BE2C (cell line): ENCODE data around the gene AKAP11.

Source experiments
- DNase-seq: peaks from one replicate; pipeline ENCODE4 v3.0.0-alpha.2; 2020
- H3K27me3 ChIP-seq: fragments of 250-450 bp; sonication (Bioruptor Pico); 2 replicates; pipeline ENCODE4 v1.5.1; 2020; ENCODE audit warnings: mild to moderate bottlenecking
- H3K36me3 ChIP-seq: fragments of 250-450 bp; sonication (Bioruptor Pico); 2 replicates; pipeline ENCODE4 v1.5.1; 2020; ENCODE audit warnings: mild to moderate bottlenecking
- H3K4me1 ChIP-seq: fragments of 250-450 bp; sonication (Bioruptor Pico); 2 replicates; pipeline ENCODE4 v1.5.1; 2020
- H3K4me3 ChIP-seq: 2 replicates; pipeline ENCODE4 v1.5.1; 2011; ENCODE audit warnings: low read depth, low read length
- H3K9me3 ChIP-seq: fragments of 250-450 bp; sonication (Bioruptor Pico); 2 replicates; pipeline ENCODE4 v1.5.1; 2020
- CTCF ChIP-seq: IDR thresholded peaks from 2 replicates; pipeline ENCODE4 v1.5.1; 2012; ENCODE audit warnings: mild to moderate bottlenecking, low read depth, low read length

AKAP11 gene

GRCh38 chr13:42276683-42277082 is 4.7 kb downstream of the AKAP11 start:
- Histone ChIP-seq H3K27me3 (no peaks in the 10 kb centered on the region), H3K4me3 (no peak overlapping the region), H3K4me1 (no peaks in the 10 kb centered on the region), H3K36me3 (no peaks in the 10 kb centered on the region), H3K9me3 (no peaks in the 10 kb centered on the region)
- DNase-seq, result no peak
- TF ChIP-seq CTCF, result no peak

- Histone ChIP-seq H3K36me3 (no peaks in the 10 kb centered on the region), H3K9me3 (no peaks in the 10 kb centered on the region), H3K4me3 (no peak overlapping the region), H3K4me1 (no peaks in the 10 kb centered on the region; the same call in 1 of the 2 replicates), H3K27me3 (no peaks in the 10 kb centered on the region)
- DNase-seq, result no peak
- no peak for TF ChIP-seq CTCF
Measured at GRCh38 chr13:42277618-42278276, 5.8 kb downstream of the AKAP11 start.

DNA sequence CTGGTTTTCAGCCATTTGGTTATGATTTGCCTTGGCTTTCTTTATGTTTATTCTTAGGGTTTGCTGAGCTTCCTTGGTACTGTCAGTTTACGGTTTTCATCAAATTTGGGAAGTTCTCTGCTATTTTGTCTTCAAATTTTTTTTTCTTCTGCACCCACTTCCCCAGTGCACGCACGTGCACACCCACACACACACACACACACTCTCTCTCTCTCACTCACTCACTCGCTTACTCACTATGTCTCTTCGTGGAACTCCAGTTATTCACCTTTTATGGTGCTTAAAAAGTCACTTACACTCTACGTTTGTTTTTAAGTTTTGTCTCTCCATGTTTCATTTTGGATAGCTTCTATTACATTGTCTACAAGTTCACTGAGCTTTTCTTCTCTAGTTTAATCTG is 7.1 kb downstream of the AKAP11 start:
- H3K9me3 ChIP-seq, result no peaks in the 10 kb centered on the region
- peaks cover 8% of the 10 kb centered on the region for H3K4me1 ChIP-seq
- no peak overlapping the region for H3K4me3 ChIP-seq
- no peak for DNase-seq
- H3K36me3 ChIP-seq, result no peaks in the 10 kb centered on the region
- H3K27me3 ChIP-seq, result no peaks in the 10 kb centered on the region
- TF ChIP-seq CTCF, result no peak

- Histone ChIP-seq H3K9me3 (no peaks in the 10 kb centered on the region), H3K4me1 (peaks cover 8% of the 10 kb centered on the region), H3K4me3 (no peak overlapping the region), H3K27me3 (no peaks in the 10 kb centered on the region), H3K36me3 (no peaks in the 10 kb centered on the region; the same call in 1 of the 2 replicates)
- TF ChIP-seq CTCF, result no peak
- no peak for DNase-seq
Measured at GRCh38 chr13:42279986-42280385, 8.0 kb downstream of the AKAP11 start.

- Histone ChIP-seq H3K27me3 (no peaks in the 10 kb centered on the region), H3K9me3 (no peaks in the 10 kb centered on the region), H3K36me3 (no peaks in the 10 kb centered on the region; the same call in none of the 2 replicates), H3K4me3 (no peak overlapping the region), H3K4me1 (peaks cover 8% of the 10 kb centered on the region)
- no peak for DNase-seq
- TF ChIP-seq CTCF, result no peak
Measured at GRCh38 chr13:42280537-42280936, 8.6 kb downstream of the AKAP11 start.

GRCh38 chr13:42283574-42283973 is 11.6 kb downstream of the AKAP11 start:
- DNase-seq, result no peak
- Histone ChIP-seq H3K4me3 (no peak overlapping the region), H3K9me3 (no peaks in the 10 kb centered on the region), H3K27me3 (no peaks in the 10 kb centered on the region), H3K4me1 (peaks cover 8% of the 10 kb centered on the region), H3K36me3 (peaks cover 9% of the 10 kb centered on the region)
- no peak for TF ChIP-seq CTCF
